GM23248 (cell line): ENCODE measurements around the gene PDE2A.

Experiments used
- EZH2 ChIP-seq: fragments of 200-600 bp; sonication (generic); IDR thresholded peaks from 2 replicates; pipeline ENCODE4 v1.6.1; 2018; ENCODE audit warnings: antibody characterized with exemption, mild to moderate bottlenecking; ENCODE audit not compliant: insufficient read depth, poor library complexity, severe bottlenecking
- EZH2phosphoT487 ChIP-seq: fragments of 200-600 bp; sonication (generic); IDR thresholded peaks from 2 replicates; pipeline ENCODE4 v1.6.1; 2018; ENCODE audit warnings: antibody characterized with exemption, moderate library complexity, mild to moderate bottlenecking, low read depth; ENCODE audit not compliant: insufficient read depth

DNA sequence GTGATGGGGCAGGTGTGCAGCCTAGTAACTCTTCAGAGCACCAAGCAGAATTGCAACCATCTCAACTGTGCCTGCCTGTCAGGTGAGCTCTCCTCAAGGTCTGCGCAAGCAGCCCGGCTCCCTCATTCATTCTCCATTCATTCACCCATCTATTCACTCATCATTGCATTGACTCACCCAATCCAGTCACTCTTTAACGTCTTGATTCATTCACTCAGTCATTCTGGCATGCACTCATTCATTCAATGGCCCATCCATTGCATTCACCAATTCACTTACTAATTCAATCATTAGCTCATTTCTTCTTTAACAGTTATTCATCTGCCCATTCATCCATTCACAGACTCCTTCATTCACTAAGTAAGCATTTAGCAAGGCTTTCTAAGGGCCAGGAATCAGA lies 111.8 kb downstream of the PDE2A start:
- TF ChIP-seq EZH2phosphoT487 (no peak), EZH2 (no peak)
